A673 (cell line): Measurements from ENCODE around the gene HECW1. TPM values are rescaled to one million over a fixed set of nuclear protein-coding genes. Genes with fewer than 3 reads are reported as not detected.

ENCODE experiments used
- BruUV-seq: library from RNA; stranded (reverse); fragments of 400-500 nt; replicated peaks from 2 replicates; lab custom pipeline; 2021; lab: Mats Ljungman, UMichigan
- CTCF ChIA-PET: fragments of 300-600 bp; sonication (Branson Sonifier 250); formaldehyde crosslinking; loops from one replicate; lab custom pipeline; 2022; ENCODE audit warnings: antibody characterized with exemption; lab: Charles Lee
- POLR2A ChIA-PET: fragments of 300-600 bp; sonication (Branson Sonifier 250); formaldehyde crosslinking; loops from one replicate; lab custom pipeline; 2022; ENCODE audit warnings: antibody characterized with exemption; ENCODE audit not compliant: low non-redundant PET; lab: Charles Lee
- DNase-seq: peaks from one replicate; pipeline ENCODE4 v3.0.0-alpha.2; 2015; ENCODE audit warnings: low spot score
- H3K27ac ChIP-seq: fragments of 200-600 bp; sonication (generic); 2 replicates; pipeline ENCODE4 v1.5.1; 2016; ENCODE audit warnings: mixed run types, low read depth, mild to moderate bottlenecking, mixed read lengths, antibody characterized with exemption, low read length; ENCODE audit not compliant: poor library complexity, severe bottlenecking
- H3K27me3 ChIP-seq: fragments of 200-600 bp; sonication (generic); replicated peaks from 2 replicates; pipeline ENCODE4 v1.6.1; 2017; ENCODE audit warnings: mixed run types, low read depth, mild to moderate bottlenecking, mixed read lengths, antibody characterized with exemption, low read length; ENCODE audit not compliant: insufficient read depth, poor library complexity
- H3K36me3 ChIP-seq: fragments of 200-600 bp; sonication (generic); 2 replicates; pipeline ENCODE4 v1.6.1; 2016; ENCODE audit warnings: mixed run types, mild to moderate bottlenecking, mixed read lengths, antibody characterized with exemption, low read length; ENCODE audit not compliant: insufficient read depth, poor library complexity, severe bottlenecking
- H3K4me1 ChIP-seq: fragments of 200-600 bp; sonication (generic); 2 replicates; pipeline ENCODE4 v1.6.1; 2017; ENCODE audit warnings: mixed run types, mild to moderate bottlenecking, mixed read lengths, antibody characterized with exemption, low read length; ENCODE audit not compliant: insufficient read depth, poor library complexity, severe bottlenecking
- H3K4me3 ChIP-seq: fragments of 200-600 bp; sonication (generic); 2 replicates; pipeline ENCODE4 v1.5.1; 2016; ENCODE audit warnings: low read depth, mixed run types, mild to moderate bottlenecking, mixed read lengths, low read length; ENCODE audit not compliant: poor library complexity, severe bottlenecking
- H3K9me3 ChIP-seq: fragments of 200-600 bp; sonication (generic); 2 replicates; pipeline ENCODE4 v1.6.1; 2016; ENCODE audit warnings: mixed run types, low read depth, mild to moderate bottlenecking, mixed read lengths, antibody characterized with exemption, low read length; ENCODE audit not compliant: poor library complexity, severe bottlenecking
- CTCF ChIP-seq: fragments of 300-800, 200-600 bp; sonication (generic); conservative IDR thresholded peaks from 2 replicates; pipeline ENCODE4 v1.5.1; 2017; ENCODE audit warnings: low read depth, mild to moderate bottlenecking, antibody characterized with exemption, low read length, moderate library complexity, mixed read lengths
- EZH2 ChIP-seq: fragments of 200-600 bp; sonication (generic); IDR thresholded peaks from 2 replicates; pipeline ENCODE4 v1.6.1; 2017; ENCODE audit warnings: borderline replicate concordance, low read depth, mild to moderate bottlenecking, mixed read lengths, antibody characterized with exemption, low read length; ENCODE audit not compliant: poor library complexity, severe bottlenecking
- intact Hi-C: fragments of 100-400 bp; cut with micrococcal nuclease; formaldehyde crosslinking; loops from one replicate; pipeline ENCODE4 v1.10.0; 2022; ENCODE audit not compliant: unreplicated experiment
- total RNA-seq: library from RNA; stranded (reverse); gene quantifications from 2 replicates; pipeline ENCODE4 v1.2.3, GENCODE V29; 2021

Gene HECW1
- total RNA-seq, 1 experiment from 2014 or later: 0.39 TPM

GRCh38 chr7:43430411-43430810, 318.0 kb downstream of the HECW1 start:
- no peak for DNase-seq
- no peaks in the 10 kb centered on the region for H3K27me3 ChIP-seq
- H3K27ac ChIP-seq: peak overlapping the region; percentile 15
- H3K36me3 ChIP-seq: no peaks in the 10 kb centered on the region
- TF ChIP-seq EZH2 (no peak), CTCF (no peak)
- BruUV-seq: no TSS peak
- ChIA-PET POLR2A (no interaction called here), CTCF (interaction anchor here (1.4 kb wide), 1 partner anchor 9 kb away, joined by 3 read pairs; no protein-coding TSS in a partner anchor)
- peaks cover 6% of the 10 kb centered on the region for H3K4me1 ChIP-seq
- no peaks in the 10 kb centered on the region for H3K9me3 ChIP-seq
- no peak overlapping the region for H3K4me3 ChIP-seq
- intact Hi-C loops: no loop called here

GRCh38 chr7:43431020-43431595, 318.7 kb downstream of the HECW1 start:
- intact Hi-C loops: no loop called here
- Histone ChIP-seq H3K4me1 (peaks cover 6% of the 10 kb centered on the region), H3K27me3 (no peaks in the 10 kb centered on the region), H3K4me3 (no peak overlapping the region), H3K9me3 (no peaks in the 10 kb centered on the region), H3K36me3 (no peaks in the 10 kb centered on the region), H3K27ac (no peak overlapping the region)
- no peak for DNase-seq
- no TSS peak for BruUV-seq
- POLR2A ChIA-PET: no interaction called here
- CTCF ChIA-PET: no interaction called here
- TF ChIP-seq CTCF (no peak), EZH2 (no peak)

GRCh38 chr7:43433639-43434038, 321.2 kb downstream of the HECW1 start:
- POLR2A ChIA-PET: no interaction called here
- no peaks in the 10 kb centered on the region for H3K36me3 ChIP-seq
- H3K27ac ChIP-seq: no peak overlapping the region
- TF ChIP-seq CTCF (no peak), EZH2 (no peak)
- no peak overlapping the region for H3K4me3 ChIP-seq
- no peak for DNase-seq
- intact Hi-C loops: no loop called here
- H3K4me1 ChIP-seq: peaks cover 6% of the 10 kb centered on the region
- CTCF ChIA-PET: no interaction called here
- no peaks in the 10 kb centered on the region for H3K9me3 ChIP-seq
- no TSS peak for BruUV-seq
- no peaks in the 10 kb centered on the region for H3K27me3 ChIP-seq
